GM23248 (cell line): ENCODE results near the gene COQ8B. TPM values are rescaled to one million over a fixed set of nuclear protein-coding genes. Genes with fewer than 3 reads are reported as not detected.
"Not testable (repeated sequence)": the region's sequence is repeated elsewhere in the genome, so short reads cannot be mapped to it uniquely, and the experiment has no call there.

ENCODE experiments used
- DNase-seq: peaks from one replicate; pipeline ENCODE4 v3.0.0-alpha.2; 2015
- H2AFZ ChIP-seq: fragments of 200-600 bp; sonication (generic); 2 replicates; pipeline ENCODE4 v1.6.1; 2016; ENCODE audit warnings: antibody characterized with exemption
- H3F3A ChIP-seq: fragments of 200-600 bp; sonication (generic); 2 replicates; pipeline ENCODE4 v1.6.1; 2016; ENCODE audit warnings: mild to moderate bottlenecking, antibody characterized with exemption, mixed run types; ENCODE audit not compliant: insufficient read depth
- H3K27ac ChIP-seq: fragments of 200-600 bp; sonication (generic); 2 replicates; pipeline ENCODE4 v1.5.1; 2016; ENCODE audit warnings: mild to moderate bottlenecking
- H3K27me3 ChIP-seq: fragments of 200-600 bp; sonication (generic); replicated peaks from 2 replicates; pipeline ENCODE4 v1.6.1; 2016; ENCODE audit warnings: mild to moderate bottlenecking; ENCODE audit not compliant: insufficient read depth
- H3K36me3 ChIP-seq: fragments of 200-600 bp; sonication (generic); 2 replicates; pipeline ENCODE4 v1.6.1; 2016; ENCODE audit warnings: low read depth, mild to moderate bottlenecking
- H3K4me1 ChIP-seq: fragments of 200-600 bp; sonication (generic); 2 replicates; pipeline ENCODE4 v1.6.1; 2016; ENCODE audit warnings: mild to moderate bottlenecking; ENCODE audit not compliant: insufficient read depth
- H3K4me2 ChIP-seq: fragments of 200-600 bp; sonication (generic); one replicate; pipeline ENCODE4 v1.6.1; 2016; ENCODE audit warnings: mild to moderate bottlenecking; ENCODE audit not compliant: unreplicated experiment
- H3K4me3 ChIP-seq: fragments of 200-600 bp; sonication (generic); 2 replicates; pipeline ENCODE4 v1.5.1; 2016; ENCODE audit warnings: mild to moderate bottlenecking
- H3K79me2 ChIP-seq: fragments of 200-600 bp; sonication (generic); 2 replicates; pipeline ENCODE4 v1.6.1; 2016; ENCODE audit warnings: mild to moderate bottlenecking; ENCODE audit not compliant: insufficient read depth
- H3K9ac ChIP-seq: fragments of 200-600 bp; sonication (generic); 2 replicates; pipeline ENCODE4 v1.6.1; 2016; ENCODE audit warnings: mild to moderate bottlenecking
- H3K9me2 ChIP-seq: fragments of 200-600 bp; sonication (generic); 2 replicates; pipeline ENCODE4 v1.6.1; 2016; ENCODE audit warnings: mixed run types, mild to moderate bottlenecking, moderate library complexity; ENCODE audit not compliant: insufficient read depth
- H3K9me3 ChIP-seq: fragments of 200-600 bp; sonication (generic); one replicate; pipeline ENCODE4 v1.6.1; 2017; ENCODE audit warnings: low read depth
- H4K20me1 ChIP-seq: fragments of 200-600 bp; sonication (generic); 2 replicates; pipeline ENCODE4 v1.6.0; 2016; ENCODE audit not compliant: insufficient read depth
- EZH2 ChIP-seq: fragments of 200-600 bp; sonication (generic); IDR thresholded peaks from 2 replicates; pipeline ENCODE4 v1.6.1; 2018; ENCODE audit warnings: antibody characterized with exemption, mild to moderate bottlenecking; ENCODE audit not compliant: insufficient read depth, poor library complexity, severe bottlenecking
- EZH2phosphoT487 ChIP-seq: fragments of 200-600 bp; sonication (generic); IDR thresholded peaks from 2 replicates; pipeline ENCODE4 v1.6.1; 2018; ENCODE audit warnings: antibody characterized with exemption, moderate library complexity, mild to moderate bottlenecking, low read depth; ENCODE audit not compliant: insufficient read depth
- WGBS, 2 experiments: methylation state at CpG; one replicate each; pipeline ENCODE4 v1.1.6; 2015 to 2017; ENCODE audit warnings: low lambda C conversion rate in 2 of 2, low coverage in 1 of 2; ENCODE audit errors: missing lambda C conversion rate in 2 of 2; 5-methylcytosine and 5-hydroxymethylcytosine counted together
- in situ Hi-C: fragments of 300-500 bp; cut with MboI; formaldehyde crosslinking; loops from 2 replicates; pipeline ENCODE4 v1.15.0; 2020
- polyA plus RNA-seq: library from polyadenylated mRNA; unstranded; fragments of >200 nt; fragmentation: Nextera tagmentation; extraction: Ambion mirVana; gene quantifications from 2 replicates; pipeline ENCODE4 v1.2.1, GENCODE V29; 2016
- total RNA-seq: library from RNA; depleted of rRNA; stranded (reverse); fragments of >200 nt; shearing (Covaris generic); gene quantifications from 2 replicates; pipeline ENCODE4 v1.2.3, GENCODE V29; 2014

Gene COQ8B
- total and polyA plus RNA-seq, 2 experiments from 2014 or later, result 15.2 to 28.6 TPM

DNA sequence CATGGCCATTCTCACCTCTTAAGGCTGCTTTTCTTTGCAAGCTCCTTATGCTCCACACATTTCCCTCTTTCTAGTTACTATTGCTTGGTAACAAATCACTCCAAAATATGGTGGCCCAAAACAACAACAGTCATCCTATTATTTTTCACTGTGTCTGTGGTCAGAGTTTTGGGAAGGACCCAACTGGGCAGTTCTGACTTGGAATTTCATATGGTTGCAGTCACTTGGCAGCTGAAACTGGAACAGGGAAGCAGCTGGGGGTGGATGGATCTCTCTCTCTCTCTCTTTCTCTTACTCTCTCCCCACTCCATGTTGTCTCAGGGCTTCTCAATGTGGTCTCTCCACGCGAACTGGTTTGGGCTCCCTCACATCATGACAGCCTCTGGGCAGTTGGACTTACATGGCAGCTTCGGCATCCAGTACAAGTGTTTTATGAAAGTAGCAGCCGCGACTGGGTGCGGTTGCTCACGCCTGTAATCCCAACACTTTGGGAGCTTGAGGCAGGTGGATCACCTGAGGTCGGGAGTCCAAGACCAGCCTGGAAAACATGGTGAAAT is 65.9 kb downstream of the COQ8B start:
- Histone ChIP-seq H3K9me3 (no peaks in the 10 kb centered on the region), H3K9me2 (no peaks in the 10 kb centered on the region), H3K27ac (peak overlapping the region; percentile 79), H4K20me1 (no peaks in the 10 kb centered on the region), H3K4me1 (peaks cover 22% of the 10 kb centered on the region), H3K4me2 (peak overlapping the region; percentile 46), H3K36me3 (no peaks in the 10 kb centered on the region), H3F3A (peaks cover 18% of the 10 kb centered on the region), H3K9ac (peak overlapping the region; percentile 43), H3K79me2 (no peaks in the 10 kb centered on the region), H2AFZ (peak overlapping the region; percentile 44), H3K27me3 (no peaks in the 10 kb centered on the region), H3K4me3 (no peak overlapping the region)
- TF ChIP-seq EZH2 (no peak), EZH2phosphoT487 (no peak)
- 60 to 62% methylated on average over 8 of the region's 8 CpGs for WGBS, 2 experiments
- peak; percentile 93 for DNase-seq
- in situ Hi-C loops, result loop anchor here (25.0 kb wide), 1 partner anchor 486 kb away; no protein-coding TSS in a partner anchor

- not testable (repeated sequence) for H3K79me2 ChIP-seq
- H2AFZ ChIP-seq, result peak overlapping the region; percentile 44; the same call in 1 of the 2 replicates
Observed at GRCh38 chr19:40649903-40650675, 66.6 kb downstream of the COQ8B start.

GRCh38 chr19:40646743-40647254 is 69.9 kb downstream of the COQ8B start:
- H3K27me3 ChIP-seq, result no peaks in the 10 kb centered on the region
- H3K9me2 ChIP-seq, result no peaks in the 10 kb centered on the region
- no peaks in the 10 kb centered on the region for H3K9me3 ChIP-seq
- peaks cover 25% of the 10 kb centered on the region for H3K4me1 ChIP-seq
- H2AFZ ChIP-seq, result peak overlapping the region; percentile 81
- DNase-seq, result peak; percentile 30
- H3K4me2 ChIP-seq, result peak overlapping the region; percentile 88
- in situ Hi-C loops, result no loop called here
- no peaks in the 10 kb centered on the region for H3K79me2 ChIP-seq
- H3K9ac ChIP-seq, result peak overlapping the region; percentile 66
- H3K4me3 ChIP-seq, result peak overlapping the region; percentile 65
- H3K36me3 ChIP-seq, result no peaks in the 10 kb centered on the region
- H4K20me1 ChIP-seq, result no peaks in the 10 kb centered on the region
- TF ChIP-seq EZH2phosphoT487, result no peak
- no peak for TF ChIP-seq EZH2
- peaks cover 25% of the 10 kb centered on the region for H3F3A ChIP-seq
- peak overlapping the region; percentile 84 for H3K27ac ChIP-seq
- 18 to 26% methylated on average over 5 of the region's 5 CpGs for WGBS, 2 experiments

More at GRCh38 chr19:40649903-40650675, 66.6 kb downstream of the COQ8B start:
- not testable (repeated sequence) for H3K36me3 ChIP-seq, H3K27me3 ChIP-seq, H3K9me3 ChIP-seq, H3K9me2 ChIP-seq, H3K4me3 ChIP-seq, H4K20me1 ChIP-seq
- Histone ChIP-seq H3K4me2 (peak overlapping the region; percentile 46), H3F3A (peaks cover 21% of the 10 kb centered on the region), H3K9ac (peak overlapping the region; percentile 43), H3K27ac (peak overlapping the region; percentile 79), H3K4me1 (peaks cover 25% of the 10 kb centered on the region)
- peak; percentile 41 for DNase-seq
- WGBS, 2 experiments, result 58 to 60% methylated on average over 9 of the region's 9 CpGs
- in situ Hi-C loops, result loop anchor here (25.0 kb wide), 1 partner anchor 487 kb away; no protein-coding TSS in a partner anchor

GRCh38 chr19:40642757-40643305 is 73.9 kb downstream of the COQ8B start:
- no peak for DNase-seq
- Histone ChIP-seq H3K9ac (no peak overlapping the region), H2AFZ (no peak overlapping the region), H3K36me3 (no peaks in the 10 kb centered on the region), H3K27me3 (no peaks in the 10 kb centered on the region), H3K4me1 (peaks cover 14% of the 10 kb centered on the region), H4K20me1 (no peaks in the 10 kb centered on the region), H3K27ac (no peak overlapping the region), H3K9me2 (no peaks in the 10 kb centered on the region), H3K4me2 (no peak overlapping the region), H3K4me3 (no peak overlapping the region), H3F3A (peaks cover 17% of the 10 kb centered on the region), H3K9me3 (no peaks in the 10 kb centered on the region), H3K79me2 (no peaks in the 10 kb centered on the region)
- in situ Hi-C loops, result no loop called here
- WGBS, 2 experiments, result 48 to 52% methylated on average over 8 of the region's 8 CpGs
- TF ChIP-seq EZH2 (no peak), EZH2phosphoT487 (no peak)
